ENCODE data around the gene SMG6.

DNA sequence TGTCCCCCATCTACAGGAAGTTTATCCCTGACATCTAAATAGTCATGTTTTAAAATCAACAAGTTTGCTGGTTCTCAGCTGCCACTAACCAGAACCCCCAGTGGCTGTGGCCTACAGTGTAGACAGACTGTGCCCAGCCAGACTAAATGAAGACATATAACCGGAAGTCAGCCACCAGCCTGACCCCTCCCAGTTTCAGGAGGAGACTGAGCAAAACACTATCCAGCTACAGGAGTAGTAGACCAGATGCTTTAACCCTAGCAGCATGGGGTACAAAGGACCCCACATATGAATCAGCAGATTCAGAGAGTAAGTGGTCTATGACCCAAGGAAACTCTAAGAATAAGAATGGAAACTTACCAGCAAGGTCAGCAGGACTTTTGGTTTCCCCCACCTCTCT lies 165.3 kb downstream of the SMG6 start:
- TF ChIP-seq, protein P1, sequence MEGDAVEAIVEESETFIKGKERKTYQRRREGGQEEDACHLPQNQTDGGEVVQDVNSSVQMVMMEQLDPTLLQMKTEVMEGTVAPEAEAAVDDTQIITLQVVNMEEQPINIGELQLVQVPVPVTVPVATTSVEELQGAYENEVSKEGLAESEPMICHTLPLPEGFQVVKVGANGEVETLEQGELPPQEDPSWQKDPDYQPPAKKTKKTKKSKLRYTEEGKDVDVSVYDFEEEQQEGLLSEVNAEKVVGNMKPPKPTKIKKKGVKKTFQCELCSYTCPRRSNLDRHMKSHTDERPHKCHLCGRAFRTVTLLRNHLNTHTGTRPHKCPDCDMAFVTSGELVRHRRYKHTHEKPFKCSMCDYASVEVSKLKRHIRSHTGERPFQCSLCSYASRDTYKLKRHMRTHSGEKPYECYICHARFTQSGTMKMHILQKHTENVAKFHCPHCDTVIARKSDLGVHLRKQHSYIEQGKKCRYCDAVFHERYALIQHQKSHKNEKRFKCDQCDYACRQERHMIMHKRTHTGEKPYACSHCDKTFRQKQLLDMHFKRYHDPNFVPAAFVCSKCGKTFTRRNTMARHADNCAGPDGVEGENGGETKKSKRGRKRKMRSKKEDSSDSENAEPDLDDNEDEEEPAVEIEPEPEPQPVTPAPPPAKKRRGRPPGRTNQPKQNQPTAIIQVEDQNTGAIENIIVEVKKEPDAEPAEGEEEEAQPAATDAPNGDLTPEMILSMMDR (IDR thresholded peaks at IDR 0.05): no peak
- TF ChIP-seq POLR2A (IDR thresholded peaks at IDR 0.05): no peak

All from uterus (tissue), 2 donors.